SK-N-SH treated with all-trans-retinoic acid at 6 μM for 48 hours (cell line): Measurements from ENCODE around the gene MNX1.

ENCODE experiments used
- ARNTL ChIP-seq: fragments of 450-650 bp; formaldehyde crosslinking; IDR thresholded peaks from 2 replicates; pipeline ENCODE4 v1.5.0; 2020; ENCODE audit warnings: low read depth, mild to moderate bottlenecking, moderate library complexity, borderline replicate concordance
- CSDC2 ChIP-seq: fragments of 250-450 bp; sonication (Bioruptor Pico); IDR thresholded peaks from 2 replicates; pipeline ENCODE4 v1.5.0; 2020; ENCODE audit warnings: mild to moderate bottlenecking, moderate library complexity
- CSRNP3 ChIP-seq: fragments of 250-450 bp; sonication (Bioruptor Pico); IDR thresholded peaks from 2 replicates; pipeline ENCODE4 v1.5.1; 2021; ENCODE audit warnings: mild to moderate bottlenecking, moderate library complexity
- ESRRG ChIP-seq: fragments of 250-450 bp; sonication (Bioruptor Pico); IDR thresholded peaks from 2 replicates; pipeline ENCODE4 v1.6.1; 2021; ENCODE audit warnings: mild to moderate bottlenecking
- OSR1 ChIP-seq: fragments of 250-450 bp; sonication (Bioruptor Pico); IDR thresholded peaks from 2 replicates; pipeline ENCODE4 v1.8.0; 2022; ENCODE audit warnings: moderate library complexity, mild to moderate bottlenecking, inconsistent platforms
- PATZ1 ChIP-seq: fragments of 250-450 bp; sonication (Bioruptor Pico); IDR thresholded peaks from 2 replicates; pipeline ENCODE4 v1.8.0; 2020; ENCODE audit warnings: mild to moderate bottlenecking, moderate library complexity, borderline replicate concordance
- POU6F1 ChIP-seq: fragments of 250-450 bp; sonication (Bioruptor Pico); IDR thresholded peaks from 2 replicates; pipeline ENCODE4 v1.8.0; 2021; ENCODE audit warnings: low read depth, mild to moderate bottlenecking, moderate library complexity, borderline replicate concordance
- RARB ChIP-seq: fragments of 250-450 bp; sonication (Bioruptor Pico); IDR thresholded peaks from 2 replicates; pipeline ENCODE4 v1.8.0; 2021; ENCODE audit warnings: mild to moderate bottlenecking, moderate library complexity
- SNAI2 ChIP-seq: fragments of 250-450 bp; sonication (Bioruptor Pico); IDR thresholded peaks from 2 replicates; pipeline ENCODE4 v1.5.0; 2020; ENCODE audit warnings: mild to moderate bottlenecking, moderate library complexity
- TOX ChIP-seq: fragments of 250-450 bp; sonication (Bioruptor Pico); IDR thresholded peaks from 2 replicates; pipeline ENCODE4 v1.8.0; 2021; ENCODE audit warnings: mild to moderate bottlenecking, moderate library complexity, borderline replicate concordance
- ZC3H10 ChIP-seq: fragments of 250-450 bp; sonication (Bioruptor Pico); IDR thresholded peaks from 2 replicates; pipeline ENCODE4 v1.5.1; 2021; ENCODE audit warnings: mild to moderate bottlenecking, moderate library complexity
- ZFP3 ChIP-seq: fragments of 250-450 bp; sonication (Bioruptor Pico); IDR thresholded peaks from 2 replicates; pipeline ENCODE4 v1.5.0; 2020; ENCODE audit warnings: mild to moderate bottlenecking, moderate library complexity
- ZNF70 ChIP-seq: fragments of 450-650 bp; formaldehyde crosslinking; IDR thresholded peaks from 2 replicates; pipeline ENCODE4 v1.5.0; 2020; ENCODE audit warnings: mild to moderate bottlenecking, moderate library complexity

- TF ChIP-seq CSDC2 (CRISPR knock-in tag), result no peak
- no peak for TF ChIP-seq CSRNP3 (CRISPR knock-in tag)
- TF ChIP-seq ARNTL (CRISPR knock-in tag), result no peak
- TF ChIP-seq RARB (CRISPR knock-in tag), result no peak
- no peak for TF ChIP-seq ESRRG (CRISPR knock-in tag)
- no peak for TF ChIP-seq TOX (CRISPR knock-in tag)
- TF ChIP-seq ZNF70 (CRISPR knock-in tag), result no peak
- TF ChIP-seq PATZ1, result no peak
- no peak for TF ChIP-seq SNAI2 (CRISPR knock-in tag)
- TF ChIP-seq POU6F1, result no peak
- TF ChIP-seq ZFP3, result no peak
- no peak for TF ChIP-seq ZC3H10
- TF ChIP-seq OSR1 (CRISPR knock-in tag), result no peak
Observed at GRCh38 chr7:157016352-157017041, 6.0 kb upstream of the MNX1 start.
